22Rv1 (cell line): ENCODE data around the gene CTNND2.

Experiments used
- ZFX ChIP-seq: fragments of 450-650 bp; IDR thresholded peaks from 2 replicates; pipeline ENCODE4 v1.6.1; 2017; ENCODE audit warnings: antibody characterized with exemption, borderline replicate concordance
- TF ChIP-seq, protein P1 (sequence below): fragments of 450-650 bp; IDR thresholded peaks from 2 replicates; pipeline ENCODE4 v1.5.1; 2017; ENCODE audit warnings: mild to moderate bottlenecking

DNA sequence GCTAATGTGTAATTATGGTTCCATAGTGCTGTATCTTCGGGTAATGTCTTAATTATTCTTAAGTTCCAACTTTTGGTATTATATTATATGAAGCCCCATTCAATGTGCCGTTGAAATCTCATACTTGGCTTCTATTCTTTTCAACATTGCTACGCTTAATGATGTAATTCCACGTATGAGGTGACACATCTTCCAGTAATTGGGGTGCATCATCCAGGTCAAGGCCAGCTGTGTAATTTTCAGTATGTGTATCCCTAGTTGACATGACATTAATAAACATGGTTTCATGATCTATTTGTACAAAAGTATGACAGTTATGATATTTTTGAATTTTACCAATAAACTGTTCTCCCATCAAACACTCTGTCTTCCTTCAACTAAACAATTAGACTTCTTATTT is 546.3 kb downstream of the CTNND2 start:
- TF ChIP-seq, protein P1, sequence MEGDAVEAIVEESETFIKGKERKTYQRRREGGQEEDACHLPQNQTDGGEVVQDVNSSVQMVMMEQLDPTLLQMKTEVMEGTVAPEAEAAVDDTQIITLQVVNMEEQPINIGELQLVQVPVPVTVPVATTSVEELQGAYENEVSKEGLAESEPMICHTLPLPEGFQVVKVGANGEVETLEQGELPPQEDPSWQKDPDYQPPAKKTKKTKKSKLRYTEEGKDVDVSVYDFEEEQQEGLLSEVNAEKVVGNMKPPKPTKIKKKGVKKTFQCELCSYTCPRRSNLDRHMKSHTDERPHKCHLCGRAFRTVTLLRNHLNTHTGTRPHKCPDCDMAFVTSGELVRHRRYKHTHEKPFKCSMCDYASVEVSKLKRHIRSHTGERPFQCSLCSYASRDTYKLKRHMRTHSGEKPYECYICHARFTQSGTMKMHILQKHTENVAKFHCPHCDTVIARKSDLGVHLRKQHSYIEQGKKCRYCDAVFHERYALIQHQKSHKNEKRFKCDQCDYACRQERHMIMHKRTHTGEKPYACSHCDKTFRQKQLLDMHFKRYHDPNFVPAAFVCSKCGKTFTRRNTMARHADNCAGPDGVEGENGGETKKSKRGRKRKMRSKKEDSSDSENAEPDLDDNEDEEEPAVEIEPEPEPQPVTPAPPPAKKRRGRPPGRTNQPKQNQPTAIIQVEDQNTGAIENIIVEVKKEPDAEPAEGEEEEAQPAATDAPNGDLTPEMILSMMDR = no peak
- no peak for TF ChIP-seq ZFX
